Measurements from ENCODE around the gene TKTL1. TPM values are rescaled to one million over a fixed set of nuclear protein-coding genes. Genes with fewer than 3 reads are reported as not detected.

Gene TKTL1
- total and polyA plus RNA-seq, 2 experiments from 2014 or later: not detected

GRCh38 chrX:154334496-154334895, 38.9 kb downstream of the TKTL1 start:
- Histone ChIP-seq H3K27me3 (ENCODE audit: insufficient read depth) (no peaks in the 10 kb centered on the region), H3K27ac (ENCODE audit: low read depth) (no peak overlapping the region), H3K79me2 (replicated peaks; ENCODE audit: insufficient read depth) (no peaks in the 10 kb centered on the region), H3K36me3 (ENCODE audit: insufficient read depth) (no peaks in the 10 kb centered on the region), H3K4me2 (no peak overlapping the region), H4K20me1 (replicated peaks; ENCODE audit: insufficient read depth) (no peaks in the 10 kb centered on the region), H2AFZ (no peak overlapping the region), H3F3A (replicated peaks; ENCODE audit: low read depth) (no peaks in the 10 kb centered on the region), H3K9me2 (ENCODE audit: insufficient read depth) (no peaks in the 10 kb centered on the region), H3K4me1 (ENCODE audit: insufficient read depth) (no peaks in the 10 kb centered on the region), H3K4me3 (no peak overlapping the region)
- H3K4me3 Mint-ChIP-seq: no peak overlapping the region
- H3K27ac Mint-ChIP-seq: no peak overlapping the region
- H3K27me3 Mint-ChIP-seq (ENCODE audit: insufficient read depth, low read depth, poor library complexity): no peaks in the 10 kb centered on the region
- no peaks in the 10 kb centered on the region; the same call in 2 of the 3 replicates for H3K9me3 Mint-ChIP-seq
- no peak for ATAC-seq
- H3K36me3 Mint-ChIP-seq (ENCODE audit: low read depth): no peaks in the 10 kb centered on the region
- peaks cover 5% of the 10 kb centered on the region; the same call in 2 of the 3 replicates for H3K4me1 Mint-ChIP-seq
- no peak for DNase-seq (ENCODE audit: low spot score)
- TF ChIP-seq REST (IDR thresholded peaks at IDR 0.05; ENCODE audit: unreplicated experiment) (no peak), ZNF331 (CRISPR knock-in tag; IDR thresholded peaks at IDR 0.05; ENCODE audit: low read depth) (no peak), POLR2AphosphoS5 (IDR thresholded peaks at IDR 0.05; ENCODE audit: low read depth) (no peak), ZNF462 (CRISPR knock-in tag; IDR thresholded peaks at IDR 0.05) (no peak), STAT1 (IDR thresholded peaks at IDR 0.05; ENCODE audit: unreplicated experiment) (no peak), JUNB (IDR thresholded peaks at IDR 0.05; ENCODE audit: unreplicated experiment) (no peak), CTCF (conservative IDR thresholded peaks at IDR 0.05; ENCODE audit: low read depth in 2 of 2) (no peak), ZNF114 (CRISPR knock-in tag; IDR thresholded peaks at IDR 0.05) (no peak), CREB1 (CRISPR knock-in tag; IDR thresholded peaks at IDR 0.05; ENCODE audit: low read depth) (no peak), NANOG (IDR thresholded peaks at IDR 0.05; ENCODE audit: borderline replicate concordance) (no peak), EZH2phosphoT487 (IDR thresholded peaks at IDR 0.05; ENCODE audit: unreplicated experiment) (no peak), EZH2 (IDR thresholded peaks at IDR 0.05; ENCODE audit: low read depth, unreplicated experiment) (no peak)
- TF ChIP-seq, protein P1, sequence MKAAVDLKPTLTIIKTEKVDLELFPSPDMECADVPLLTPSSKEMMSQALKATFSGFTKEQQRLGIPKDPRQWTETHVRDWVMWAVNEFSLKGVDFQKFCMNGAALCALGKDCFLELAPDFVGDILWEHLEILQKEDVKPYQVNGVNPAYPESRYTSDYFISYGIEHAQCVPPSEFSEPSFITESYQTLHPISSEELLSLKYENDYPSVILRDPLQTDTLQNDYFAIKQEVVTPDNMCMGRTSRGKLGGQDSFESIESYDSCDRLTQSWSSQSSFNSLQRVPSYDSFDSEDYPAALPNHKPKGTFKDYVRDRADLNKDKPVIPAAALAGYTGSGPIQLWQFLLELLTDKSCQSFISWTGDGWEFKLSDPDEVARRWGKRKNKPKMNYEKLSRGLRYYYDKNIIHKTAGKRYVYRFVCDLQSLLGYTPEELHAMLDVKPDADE (IDR thresholded peaks at IDR 0.05): no peak
